MCF 10A (cell line): ENCODE results near the gene IL1R2. TPM values are rescaled to one million over a fixed set of nuclear protein-coding genes. Genes with fewer than 3 reads are reported as not detected.
A peak's percentile ranks its signal among the peaks of the same experiment; 100 is the strongest.

Experiments
- BruUV-seq: library from RNA; stranded (reverse); fragments of 400-500 nt; replicated peaks from 2 replicates; lab custom pipeline; 2021; lab: Mats Ljungman, UMichigan
- CTCF ChIA-PET: fragments of 300-600 bp; sonication (Branson Sonifier 250); formaldehyde crosslinking; extraction: SDS; loops from one replicate; lab custom pipeline; 2021; ENCODE audit warnings: antibody characterized with exemption, inconsistent platforms; lab: Yijun Ruan, JAX
- POLR2A ChIA-PET: fragments of 300-600, 350-650 bp; sonication (Branson Sonifier 250); formaldehyde crosslinking; extraction: SDS; loops from one replicate; lab custom pipeline; 2020; ENCODE audit warnings: antibody characterized with exemption, inconsistent platforms; lab: Yijun Ruan, JAX
- DNase-seq: peaks from one replicate; pipeline ENCODE4 v3.0.0-alpha.2; 2018; ENCODE audit not compliant: unreplicated experiment
- H3K27ac Mint-ChIP-seq: one replicate; pipeline ENCODE4 v1.8.0; 2022; ENCODE audit warnings: mild to moderate bottlenecking, low read depth, mixed read lengths; ENCODE audit not compliant: unreplicated experiment
- H3K27me3 Mint-ChIP-seq: one replicate; pipeline ENCODE4 v1.8.0; 2022; ENCODE audit warnings: mixed read lengths; ENCODE audit not compliant: insufficient read depth, unreplicated experiment
- H3K36me3 Mint-ChIP-seq: one replicate; pipeline ENCODE4 v1.8.0; 2022; ENCODE audit warnings: mild to moderate bottlenecking, moderate library complexity, mixed read lengths; ENCODE audit not compliant: insufficient read depth, unreplicated experiment
- H3K4me1 Mint-ChIP-seq: one replicate; pipeline ENCODE4 v1.8.0; 2022; ENCODE audit warnings: mixed read lengths; ENCODE audit not compliant: insufficient read depth, unreplicated experiment
- H3K4me3 Mint-ChIP-seq: one replicate; pipeline ENCODE4 v1.8.0; 2022; ENCODE audit warnings: mild to moderate bottlenecking, moderate library complexity, mixed read lengths; ENCODE audit not compliant: unreplicated experiment
- H3K9me3 Mint-ChIP-seq: one replicate; pipeline ENCODE4 v1.8.0; 2022; ENCODE audit warnings: mixed read lengths; ENCODE audit not compliant: unreplicated experiment
- intact Hi-C: fragments of 100-400 bp; cut with micrococcal nuclease; formaldehyde crosslinking; loops from 2 replicates; pipeline ENCODE4 v1.14.1; 2022
- total RNA-seq: library from RNA; stranded (reverse); gene quantifications from 2 replicates; pipeline ENCODE4 v1.2.3, GENCODE V29; 2022
- TF ChIP-seq, protein P1 (sequence below): fragments of 200-600 bp; IDR thresholded peaks from one replicate; pipeline ENCODE4 v1.8.0; 2022; ENCODE audit warnings: antibody characterized with exemption, mild to moderate bottlenecking; ENCODE audit not compliant: unreplicated experiment

Gene IL1R2
- total RNA-seq, 1 experiment from 2014 or later, result not detected

DNA sequence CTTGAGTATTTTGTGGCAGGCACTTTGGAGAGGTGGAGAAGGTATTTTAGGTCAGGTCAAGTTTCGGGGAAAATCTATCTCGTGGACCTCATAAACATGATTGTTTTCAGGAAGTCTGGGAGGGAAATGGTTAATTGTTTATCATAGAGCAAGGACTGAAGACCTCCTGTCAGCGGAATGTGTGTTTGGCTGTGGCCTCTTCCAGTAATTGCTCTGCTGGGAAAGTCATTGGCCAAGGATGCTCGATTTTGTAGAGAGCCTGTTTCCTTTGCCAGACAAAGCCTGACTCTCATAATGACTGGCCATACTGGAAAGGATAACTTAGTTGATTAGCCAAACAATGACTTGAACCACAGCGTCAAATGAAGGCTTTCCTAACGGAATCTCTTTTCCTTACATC lies 30.0 kb downstream of the IL1R2 start:
- CTCF ChIA-PET, result interaction anchor here (0.6 to 4.2 kb wide), 6 partner anchors 138 to 526 kb away, joined by 3 to 115 read pairs (median 16); no protein-coding TSS in a partner anchor
- Mint-ChIP-seq H3K27ac (no peak overlapping the region), H3K36me3 (no peaks in the 10 kb centered on the region)

DNA sequence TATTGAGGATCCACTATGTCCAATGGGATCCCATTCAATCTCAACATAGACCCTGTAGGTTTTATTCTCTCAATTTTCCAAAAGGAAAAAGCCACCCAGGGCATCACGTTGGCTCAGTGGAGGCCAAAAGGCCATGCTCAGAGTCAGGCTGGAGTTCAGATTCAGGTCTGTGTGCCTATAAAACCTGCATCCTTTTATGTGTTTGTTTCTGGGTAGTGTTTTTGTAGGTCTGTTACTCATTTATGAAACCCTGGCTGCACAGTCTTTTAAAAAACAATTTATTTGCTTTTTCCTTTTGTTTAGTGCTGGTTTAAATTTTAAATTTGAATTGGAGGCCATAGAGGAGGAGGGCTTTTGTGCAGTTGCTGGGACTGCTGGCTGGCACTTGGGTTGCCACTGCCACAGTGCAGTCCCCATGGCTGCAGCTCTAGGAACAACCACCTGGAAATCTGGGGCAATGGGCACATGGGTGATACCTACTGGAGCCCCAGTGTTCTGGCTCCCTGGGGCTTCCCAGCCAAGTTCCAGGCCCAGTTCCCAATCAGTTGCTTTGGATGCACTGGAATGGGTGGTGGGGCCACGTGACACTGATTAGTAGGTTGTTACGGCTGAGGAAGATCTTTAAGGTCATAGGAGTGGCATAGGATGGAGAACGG lies 31.3 kb downstream of the IL1R2 start:
- TF ChIP-seq, protein P1, sequence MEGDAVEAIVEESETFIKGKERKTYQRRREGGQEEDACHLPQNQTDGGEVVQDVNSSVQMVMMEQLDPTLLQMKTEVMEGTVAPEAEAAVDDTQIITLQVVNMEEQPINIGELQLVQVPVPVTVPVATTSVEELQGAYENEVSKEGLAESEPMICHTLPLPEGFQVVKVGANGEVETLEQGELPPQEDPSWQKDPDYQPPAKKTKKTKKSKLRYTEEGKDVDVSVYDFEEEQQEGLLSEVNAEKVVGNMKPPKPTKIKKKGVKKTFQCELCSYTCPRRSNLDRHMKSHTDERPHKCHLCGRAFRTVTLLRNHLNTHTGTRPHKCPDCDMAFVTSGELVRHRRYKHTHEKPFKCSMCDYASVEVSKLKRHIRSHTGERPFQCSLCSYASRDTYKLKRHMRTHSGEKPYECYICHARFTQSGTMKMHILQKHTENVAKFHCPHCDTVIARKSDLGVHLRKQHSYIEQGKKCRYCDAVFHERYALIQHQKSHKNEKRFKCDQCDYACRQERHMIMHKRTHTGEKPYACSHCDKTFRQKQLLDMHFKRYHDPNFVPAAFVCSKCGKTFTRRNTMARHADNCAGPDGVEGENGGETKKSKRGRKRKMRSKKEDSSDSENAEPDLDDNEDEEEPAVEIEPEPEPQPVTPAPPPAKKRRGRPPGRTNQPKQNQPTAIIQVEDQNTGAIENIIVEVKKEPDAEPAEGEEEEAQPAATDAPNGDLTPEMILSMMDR, result no peak
- ChIA-PET POLR2A (no interaction called here), CTCF (interaction anchor here (3.9 to 7.4 kb wide), 3 partner anchors 142 to 218 kb away, joined by 63 to 115 read pairs (median 96); no protein-coding TSS in a partner anchor)
- no peaks in the 10 kb centered on the region for H3K27me3 Mint-ChIP-seq
- intact Hi-C loops, result no loop called here
- no peak overlapping the region for H3K4me3 Mint-ChIP-seq
- H3K4me1 Mint-ChIP-seq, result peaks cover 37% of the 10 kb centered on the region
- H3K9me3 Mint-ChIP-seq, result no peaks in the 10 kb centered on the region
- no TSS peak for BruUV-seq
- DNase-seq, result no peak
- no peaks in the 10 kb centered on the region for H3K36me3 Mint-ChIP-seq
- no peak overlapping the region for H3K27ac Mint-ChIP-seq

More for the DNA sequence above, 30.0 kb downstream of the IL1R2 start:
- BruUV-seq, result no TSS peak
- intact Hi-C loops, result loop anchor here (2.0 kb wide), 1 partner anchor 421 kb away; no protein-coding TSS in a partner anchor
- H3K4me1 Mint-ChIP-seq, result peaks cover 25% of the 10 kb centered on the region
- TF ChIP-seq, protein P1, result no peak
- H3K4me3 Mint-ChIP-seq, result no peak overlapping the region
- no peak for DNase-seq
- no peaks in the 10 kb centered on the region for H3K9me3 Mint-ChIP-seq
- no peaks in the 10 kb centered on the region for H3K27me3 Mint-ChIP-seq
- POLR2A ChIA-PET, result interaction anchor here (0.5 kb wide), 1 partner anchor 145 kb away, joined by 3 read pairs; no protein-coding TSS in a partner anchor

DNA sequence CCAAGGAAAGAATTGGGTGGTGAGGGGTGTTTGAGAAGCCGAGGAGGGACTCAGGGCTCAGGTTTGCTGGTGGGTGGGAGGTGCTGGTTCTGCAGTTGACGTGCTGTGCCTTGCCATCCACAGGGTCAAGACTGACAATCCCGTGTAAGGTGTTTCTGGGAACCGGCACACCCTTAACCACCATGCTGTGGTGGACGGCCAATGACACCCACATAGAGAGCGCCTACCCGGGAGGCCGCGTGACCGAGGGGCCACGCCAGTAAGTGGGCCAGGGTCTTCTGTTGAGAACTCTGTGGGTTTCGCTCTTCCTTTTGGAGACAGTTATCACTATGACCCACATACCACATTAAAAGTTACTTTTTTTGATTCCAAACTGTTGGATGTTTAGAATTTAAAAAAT lies 32.6 kb downstream of the IL1R2 start:
- POLR2A ChIA-PET, result interaction anchor here (0.6 to 3.9 kb wide), 7 partner anchors 9 to 412 kb away, joined by 3 to 25 read pairs (median 5); partner anchors contain the start of gene IL1R1
- intact Hi-C loops, result no loop called here

More for the DNA sequence above, 32.6 kb downstream of the IL1R2 start:
- CTCF ChIA-PET, result interaction anchor here (0.9 to 7.4 kb wide), 10 partner anchors 19 to 424 kb away, joined by 3 to 65 read pairs (median 4); no protein-coding TSS in a partner anchor
- no peak for DNase-seq
- TF ChIP-seq, protein P1, result no peak
- no peaks in the 10 kb centered on the region for H3K27me3 Mint-ChIP-seq
- H3K4me3 Mint-ChIP-seq, result no peak overlapping the region
- no TSS peak for BruUV-seq
- H3K9me3 Mint-ChIP-seq, result peaks cover under 1% of the 10 kb centered on the region
- H3K4me1 Mint-ChIP-seq, result peaks cover 39% of the 10 kb centered on the region
- peak overlapping the region; percentile 69 for H3K27ac Mint-ChIP-seq
- H3K36me3 Mint-ChIP-seq, result no peaks in the 10 kb centered on the region
